Osteoblast (primary cell): ENCODE data around the gene SHISA4. TPM values are rescaled to one million over a fixed set of nuclear protein-coding genes. Genes with fewer than 3 reads are reported as not detected.

Source experiments
- DNase-seq: peaks from one replicate; pipeline ENCODE4 v3.0.0; 2011; ENCODE audit warnings: low spot score, mixed read lengths; ENCODE audit not compliant: insufficient read length; ENCODE audit errors: missing footprints
- H2AFZ ChIP-seq: 2 replicates; pipeline ENCODE4 v1.6.0; 2011; ENCODE audit warnings: mild to moderate bottlenecking, low read length
- H3K27ac ChIP-seq: 2 replicates; pipeline ENCODE4 v1.5.1; 2011; ENCODE audit warnings: mild to moderate bottlenecking, low read depth, low read length, moderate library complexity
- H3K27me3 ChIP-seq: 2 replicates; pipeline ENCODE4 v1.6.0; 2012; ENCODE audit warnings: mild to moderate bottlenecking, control low read depth, inconsistent platforms, low read length, moderate library complexity; ENCODE audit not compliant: insufficient read depth
- H3K36me3 ChIP-seq: 2 replicates; pipeline ENCODE4 v1.5.1; 2011; ENCODE audit warnings: mild to moderate bottlenecking, low read length, control low read depth, moderate library complexity; ENCODE audit not compliant: insufficient read depth
- H3K4me1 ChIP-seq: 2 replicates; pipeline ENCODE4 v1.5.1; 2011; ENCODE audit warnings: mild to moderate bottlenecking, low read length, control low read depth, moderate library complexity; ENCODE audit not compliant: insufficient read depth
- H3K4me2 ChIP-seq: 2 replicates; pipeline ENCODE4 v1.6.0; 2011; ENCODE audit warnings: mild to moderate bottlenecking, low read length; ENCODE audit not compliant: insufficient read depth
- H3K4me3 ChIP-seq: fragments of 200-600 bp; sonication (generic); 3 replicates; pipeline ENCODE4 v1.5.1; 2012; ENCODE audit warnings: mild to moderate bottlenecking, low read length, inconsistent platforms; ENCODE audit not compliant: insufficient read depth
- H3K79me2 ChIP-seq: 2 replicates; pipeline ENCODE4 v1.6.0; 2012; ENCODE audit warnings: mild to moderate bottlenecking, low read length, control low read depth, inconsistent platforms; ENCODE audit not compliant: insufficient read depth
- H3K9me3 ChIP-seq: 2 replicates; pipeline ENCODE4 v1.5.1; 2011; ENCODE audit warnings: low read depth, low read length, control low read depth
- H4K20me1 ChIP-seq: 2 replicates; pipeline ENCODE4 v1.6.0; 2012; ENCODE audit warnings: mild to moderate bottlenecking, low read length, control low read depth; ENCODE audit not compliant: insufficient read depth
- total RNA-seq: library from RNA; depleted of rRNA; stranded (reverse); fragments of >200 nt; gene quantifications from 2 replicates; pipeline ENCODE4 v1.2.3, GENCODE V29; 2012
- TF ChIP-seq, protein P1 (sequence below): IDR thresholded peaks from 2 replicates; pipeline ENCODE4 v1.5.1; 2011; ENCODE audit warnings: mild to moderate bottlenecking, low read depth, low read length, moderate library complexity; ENCODE audit errors: extremely low read depth

SHISA4 gene
- total RNA-seq, 1 donor, result 25.3 TPM

DNA sequence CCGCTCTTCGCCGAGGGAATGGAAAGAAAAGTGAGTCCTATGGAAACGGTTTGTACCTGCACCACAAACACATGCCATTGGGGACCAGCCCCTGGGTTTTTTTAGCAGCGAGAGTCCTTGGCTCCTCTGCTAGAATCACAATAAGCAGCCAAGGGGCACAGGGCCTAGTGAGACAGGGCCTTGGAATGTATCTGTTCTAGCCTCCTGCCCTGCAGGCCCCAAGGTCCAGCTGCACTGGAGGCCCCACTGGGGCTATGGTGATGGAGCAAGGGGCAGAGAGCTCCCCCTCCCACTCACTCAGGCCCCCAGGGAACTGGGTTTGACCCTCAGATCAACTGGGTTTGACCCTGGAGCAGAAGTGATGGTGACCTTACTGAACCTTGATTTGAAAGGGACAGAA lies 14.4 kb downstream of the SHISA4 start:
- H3K27ac ChIP-seq, result peak overlapping the region; percentile 60
- TF ChIP-seq, protein P1, sequence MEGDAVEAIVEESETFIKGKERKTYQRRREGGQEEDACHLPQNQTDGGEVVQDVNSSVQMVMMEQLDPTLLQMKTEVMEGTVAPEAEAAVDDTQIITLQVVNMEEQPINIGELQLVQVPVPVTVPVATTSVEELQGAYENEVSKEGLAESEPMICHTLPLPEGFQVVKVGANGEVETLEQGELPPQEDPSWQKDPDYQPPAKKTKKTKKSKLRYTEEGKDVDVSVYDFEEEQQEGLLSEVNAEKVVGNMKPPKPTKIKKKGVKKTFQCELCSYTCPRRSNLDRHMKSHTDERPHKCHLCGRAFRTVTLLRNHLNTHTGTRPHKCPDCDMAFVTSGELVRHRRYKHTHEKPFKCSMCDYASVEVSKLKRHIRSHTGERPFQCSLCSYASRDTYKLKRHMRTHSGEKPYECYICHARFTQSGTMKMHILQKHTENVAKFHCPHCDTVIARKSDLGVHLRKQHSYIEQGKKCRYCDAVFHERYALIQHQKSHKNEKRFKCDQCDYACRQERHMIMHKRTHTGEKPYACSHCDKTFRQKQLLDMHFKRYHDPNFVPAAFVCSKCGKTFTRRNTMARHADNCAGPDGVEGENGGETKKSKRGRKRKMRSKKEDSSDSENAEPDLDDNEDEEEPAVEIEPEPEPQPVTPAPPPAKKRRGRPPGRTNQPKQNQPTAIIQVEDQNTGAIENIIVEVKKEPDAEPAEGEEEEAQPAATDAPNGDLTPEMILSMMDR, result no peak
- no peaks in the 10 kb centered on the region for H3K9me3 ChIP-seq
- H3K4me1 ChIP-seq, result peaks cover 47% of the 10 kb centered on the region
- no peak overlapping the region for H2AFZ ChIP-seq
- no peaks in the 10 kb centered on the region for H4K20me1 ChIP-seq
- no peaks in the 10 kb centered on the region for H3K79me2 ChIP-seq
- peak; percentile 74 for DNase-seq
- no peak overlapping the region for H3K4me3 ChIP-seq
- H3K4me2 ChIP-seq, result peak overlapping the region; percentile 2
- peaks cover 7% of the 10 kb centered on the region for H3K36me3 ChIP-seq
- no peaks in the 10 kb centered on the region for H3K27me3 ChIP-seq

DNA sequence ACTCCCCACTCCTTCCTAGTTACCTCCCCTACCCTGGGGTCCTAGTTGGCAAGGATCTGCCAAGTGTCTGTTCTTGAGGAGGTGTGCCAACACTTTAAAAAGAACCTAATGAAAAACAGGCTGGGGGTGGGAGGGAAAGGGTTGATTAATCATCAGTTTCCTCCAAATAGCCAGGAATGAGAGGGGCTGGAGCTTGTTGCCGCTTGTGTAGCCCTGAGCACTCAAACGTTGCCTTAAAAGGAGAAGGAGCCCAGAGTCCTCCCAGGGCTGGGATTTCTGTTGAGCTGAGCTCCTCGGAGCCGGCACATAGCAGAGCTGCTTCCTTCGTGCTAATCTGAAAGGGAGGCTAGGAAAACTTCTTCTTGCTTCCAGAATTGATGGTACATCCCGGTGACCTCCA lies 15.9 kb downstream of the SHISA4 start:
- H3K4me1 ChIP-seq, result peaks cover 47% of the 10 kb centered on the region
- peaks cover 5% of the 10 kb centered on the region for H3K36me3 ChIP-seq
- no peak overlapping the region for H3K4me3 ChIP-seq
- no peaks in the 10 kb centered on the region for H3K9me3 ChIP-seq
- no peaks in the 10 kb centered on the region for H3K79me2 ChIP-seq
- no peaks in the 10 kb centered on the region for H3K27me3 ChIP-seq
- H3K27ac ChIP-seq, result peak overlapping the region; percentile 70
- H4K20me1 ChIP-seq, result no peaks in the 10 kb centered on the region
- H2AFZ ChIP-seq, result no peak overlapping the region
- H3K4me2 ChIP-seq, result peak overlapping the region; percentile 32
- DNase-seq, result peak; percentile 95
- TF ChIP-seq, protein P1, result no peak

DNA sequence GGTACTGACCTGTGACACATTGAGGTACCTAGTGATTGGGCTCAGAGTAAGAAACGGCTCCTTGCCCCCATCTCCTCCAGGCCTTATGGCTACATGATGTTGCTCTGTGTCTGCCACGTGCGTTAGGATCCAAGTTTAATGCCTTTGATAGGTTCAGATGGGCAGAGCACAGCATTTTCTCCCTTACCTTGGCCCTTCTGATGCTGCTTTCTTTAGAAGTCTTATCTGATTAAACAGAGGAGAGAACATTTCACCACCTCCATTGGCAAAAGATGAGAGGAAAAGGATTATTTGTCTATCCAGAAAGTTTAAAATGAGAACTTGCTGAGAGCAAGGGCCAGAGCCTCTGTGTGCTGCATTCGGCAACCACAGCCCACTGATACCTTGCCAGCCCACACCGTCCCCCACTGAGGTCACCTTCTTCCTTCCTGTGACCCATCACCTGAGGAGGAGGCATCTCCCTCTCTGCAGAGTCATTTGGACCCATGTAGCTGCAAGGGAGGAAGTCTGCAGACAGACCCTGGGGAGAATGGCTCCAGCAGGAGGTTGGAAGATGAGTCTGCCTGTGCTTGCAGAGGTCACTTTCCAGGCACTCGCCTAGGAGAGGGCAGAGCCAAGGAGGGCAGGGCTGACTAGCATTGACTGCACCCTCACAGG lies 16.7 kb downstream of the SHISA4 start:
- Histone ChIP-seq H3K9me3 (no peaks in the 10 kb centered on the region), H3K4me1 (peaks cover 47% of the 10 kb centered on the region), H3K4me3 (no peak overlapping the region), H4K20me1 (no peaks in the 10 kb centered on the region), H3K36me3 (no peaks in the 10 kb centered on the region), H3K4me2 (peak overlapping the region; percentile 32), H3K27ac (peak overlapping the region; percentile 70), H3K79me2 (no peaks in the 10 kb centered on the region), H2AFZ (no peak overlapping the region), H3K27me3 (no peaks in the 10 kb centered on the region)
- DNase-seq, result no peak
- TF ChIP-seq, protein P1, result no peak

DNA sequence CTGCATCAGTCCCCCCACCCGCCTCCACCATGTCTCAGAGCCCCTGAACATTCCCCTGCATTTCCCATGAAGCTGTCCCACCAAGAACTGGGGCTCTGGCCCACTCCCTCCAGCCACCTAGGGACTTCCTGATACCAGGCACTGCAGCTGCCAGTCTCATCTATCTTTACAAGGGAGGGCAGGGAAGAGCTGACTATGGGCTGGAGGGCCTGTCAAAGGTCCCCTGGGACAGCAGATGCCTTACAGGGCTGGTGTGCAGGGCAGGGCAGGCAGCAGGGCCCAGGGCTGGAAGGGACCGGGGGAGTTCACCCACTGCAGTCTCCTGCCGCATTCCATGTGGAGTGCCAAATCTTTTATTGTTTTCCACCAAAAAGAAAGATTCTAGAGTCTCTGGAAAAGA lies 17.6 kb downstream of the SHISA4 start:
- Histone ChIP-seq H4K20me1 (no peaks in the 10 kb centered on the region), H2AFZ (no peak overlapping the region), H3K79me2 (no peaks in the 10 kb centered on the region), H3K4me1 (peaks cover 44% of the 10 kb centered on the region), H3K9me3 (no peaks in the 10 kb centered on the region), H3K27me3 (no peaks in the 10 kb centered on the region), H3K27ac (no peak overlapping the region), H3K4me2 (no peak overlapping the region), H3K36me3 (no peaks in the 10 kb centered on the region), H3K4me3 (no peak overlapping the region)
- DNase-seq, result no peak
- TF ChIP-seq, protein P1, result no peak
